Measurements from ENCODE around the gene MUC20.
A peak's percentile ranks its signal among the peaks of the same experiment; 100 is the strongest.
"Not testable (repeated sequence)": the region's sequence is repeated elsewhere in the genome, so short reads cannot be mapped to it uniquely, and the experiment has no call there.

Gene MUC20

DNA sequence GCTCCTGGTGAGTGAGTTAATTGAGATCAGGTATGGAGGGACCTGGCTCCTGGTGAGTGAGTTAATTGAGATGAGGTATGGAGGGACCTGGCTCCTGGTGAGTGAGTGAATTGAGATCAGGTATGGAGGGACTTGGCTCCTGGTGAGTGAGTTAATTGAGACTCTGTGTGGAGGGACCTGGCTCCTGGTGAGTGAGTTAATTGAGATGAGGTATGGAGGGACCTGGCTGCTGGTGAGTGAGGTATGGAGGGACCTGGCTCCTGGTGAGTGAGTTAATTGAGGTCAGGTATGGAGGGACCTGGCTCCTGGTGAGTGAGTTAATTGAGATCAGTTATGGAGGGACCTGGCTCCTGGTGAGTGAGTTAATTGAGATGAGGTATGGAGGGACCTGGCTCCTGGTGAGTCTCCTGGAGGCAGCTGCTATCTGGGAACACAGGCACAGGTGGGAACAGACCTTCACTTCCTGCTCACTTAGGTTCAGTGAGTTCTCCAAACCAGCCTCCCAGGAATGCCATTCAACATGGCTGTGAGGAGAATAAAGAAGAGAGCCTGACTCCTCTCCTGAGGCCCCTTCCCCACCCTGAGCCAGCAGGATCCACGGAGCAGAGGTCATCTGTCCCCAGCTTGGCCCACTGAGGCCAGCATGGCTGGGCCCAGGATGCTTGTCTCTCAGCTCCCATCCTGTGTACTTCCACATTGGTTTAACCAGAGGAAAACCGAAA, 9.5 kb upstream of the MUC20 start:
- not testable (repeated sequence) for DNase-seq

DNA sequence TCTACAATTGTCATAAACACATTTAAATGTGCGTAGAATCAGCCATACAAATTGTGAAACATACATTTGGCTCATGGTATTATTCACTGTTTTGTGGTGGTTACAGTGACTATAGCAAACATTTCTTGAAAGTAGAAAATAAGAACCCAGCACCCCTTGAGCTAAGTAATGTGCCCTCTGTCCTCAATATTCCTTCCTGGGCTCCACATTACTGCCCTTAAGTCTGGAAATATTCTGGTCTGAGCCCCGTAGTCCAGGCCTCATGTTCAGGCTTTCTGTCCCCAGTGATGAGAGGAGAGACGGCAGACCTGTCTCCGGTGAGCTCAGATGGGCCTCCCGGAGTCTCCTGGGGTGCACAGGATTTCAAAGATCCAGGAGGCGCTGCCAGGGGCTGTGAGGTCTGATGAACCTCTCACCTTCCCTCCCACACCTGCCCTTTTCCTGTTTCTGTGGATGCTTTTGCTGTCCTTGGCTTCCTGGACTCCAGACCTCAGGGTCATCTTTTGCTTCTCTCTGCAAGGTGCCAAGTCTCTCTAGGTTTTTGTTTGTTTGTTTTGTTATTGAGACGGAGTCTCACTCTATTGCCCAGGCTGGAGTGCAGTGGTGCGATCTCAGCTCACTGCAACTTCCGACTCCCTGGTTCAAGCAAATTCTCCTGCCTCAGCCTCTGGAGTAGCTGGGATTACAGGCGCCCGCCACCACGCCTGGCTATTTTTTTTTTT, 8.8 kb upstream of the MUC20 start:
- no peak for DNase-seq

DNA sequence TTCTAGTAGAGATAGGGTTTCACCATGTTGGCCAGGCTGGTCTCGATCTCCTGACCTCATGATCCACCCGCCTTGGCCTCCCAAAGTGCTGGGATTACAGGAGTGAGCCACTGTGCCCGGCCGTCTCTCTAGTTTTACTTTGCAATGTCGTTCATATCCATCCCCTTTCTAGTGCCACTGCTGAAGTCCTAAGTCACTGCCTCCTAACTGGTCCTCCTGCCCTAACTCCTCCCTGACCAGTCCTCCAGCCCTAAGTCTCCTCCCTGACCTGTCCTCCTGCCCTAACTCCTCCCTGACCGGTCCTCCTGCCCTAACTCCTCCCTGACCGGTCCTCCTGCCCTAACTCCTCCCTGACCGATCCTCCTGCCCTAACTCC, 8.3 kb upstream of the MUC20 start:
- not testable (repeated sequence) for DNase-seq

DNA sequence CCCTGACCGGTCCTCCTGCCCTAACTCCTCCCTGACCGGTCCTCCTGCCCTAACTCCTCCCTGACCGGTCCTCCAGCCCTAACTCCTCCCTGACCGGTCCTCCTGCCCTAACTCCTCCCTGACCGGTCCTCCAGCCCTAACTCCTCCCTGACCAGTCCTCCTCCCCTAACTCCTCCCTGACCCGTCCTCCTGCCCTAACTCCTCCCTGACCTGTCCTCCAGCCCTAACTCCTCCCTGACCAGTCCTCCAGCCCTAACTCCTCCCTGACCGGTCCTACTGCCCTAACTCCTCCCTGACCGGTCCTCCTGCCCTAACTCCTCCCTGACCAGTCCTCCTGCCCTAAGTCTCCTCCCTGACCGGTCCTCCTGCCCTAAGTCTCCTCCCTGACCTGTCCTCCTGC, 7.6 kb upstream of the MUC20 start:
- not testable (repeated sequence) for DNase-seq

DNA sequence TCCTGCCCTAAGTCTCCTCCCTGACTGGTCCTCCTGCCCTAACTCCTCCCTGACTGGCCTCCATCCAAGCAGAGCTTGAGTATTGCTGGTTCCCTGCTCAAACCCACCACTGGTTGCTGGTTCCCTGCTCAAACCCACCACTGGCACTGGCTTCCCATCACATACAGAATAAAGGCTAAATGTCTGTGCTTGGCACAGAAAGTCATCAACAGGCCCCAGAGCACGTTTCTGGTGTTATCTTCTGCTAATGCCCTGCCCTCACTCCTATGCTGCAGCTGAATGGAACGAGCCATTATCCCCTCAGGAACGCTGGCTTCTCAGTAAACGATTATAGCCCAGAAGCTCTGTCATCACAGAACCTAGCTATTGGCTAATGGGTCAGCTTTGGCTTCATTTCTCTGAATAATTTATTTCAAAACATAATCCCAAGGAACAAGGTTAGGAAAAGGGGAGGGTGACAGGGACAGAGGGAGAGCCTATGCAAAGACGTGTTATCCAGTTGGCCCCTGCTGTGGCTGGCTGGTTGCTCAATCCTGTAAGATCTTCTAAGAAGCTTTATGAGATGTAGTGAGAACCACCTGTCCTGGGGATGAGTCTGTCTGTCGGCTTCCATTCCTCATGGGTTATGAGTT, 6.3 kb upstream of the MUC20 start:
- no peak for DNase-seq

DNA sequence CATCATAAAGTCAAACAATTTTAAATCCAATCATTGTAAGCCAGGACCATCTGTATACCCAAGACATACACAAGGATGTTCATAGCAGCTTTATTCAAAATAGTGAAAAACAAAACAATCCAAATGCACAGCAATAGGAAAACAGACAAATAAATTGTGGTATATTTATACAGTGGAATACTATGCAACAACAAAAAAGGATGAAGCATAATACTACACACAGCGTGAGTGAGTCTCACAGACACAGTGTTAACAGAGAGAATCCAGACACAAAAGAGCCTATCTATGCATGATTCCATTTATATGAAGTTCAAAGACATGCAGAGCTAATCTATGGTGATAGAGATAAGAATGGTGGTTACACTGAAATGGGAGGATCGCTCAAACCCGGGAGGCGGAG, 5.6 kb upstream of the MUC20 start:
- DNase-seq = no peak

DNA sequence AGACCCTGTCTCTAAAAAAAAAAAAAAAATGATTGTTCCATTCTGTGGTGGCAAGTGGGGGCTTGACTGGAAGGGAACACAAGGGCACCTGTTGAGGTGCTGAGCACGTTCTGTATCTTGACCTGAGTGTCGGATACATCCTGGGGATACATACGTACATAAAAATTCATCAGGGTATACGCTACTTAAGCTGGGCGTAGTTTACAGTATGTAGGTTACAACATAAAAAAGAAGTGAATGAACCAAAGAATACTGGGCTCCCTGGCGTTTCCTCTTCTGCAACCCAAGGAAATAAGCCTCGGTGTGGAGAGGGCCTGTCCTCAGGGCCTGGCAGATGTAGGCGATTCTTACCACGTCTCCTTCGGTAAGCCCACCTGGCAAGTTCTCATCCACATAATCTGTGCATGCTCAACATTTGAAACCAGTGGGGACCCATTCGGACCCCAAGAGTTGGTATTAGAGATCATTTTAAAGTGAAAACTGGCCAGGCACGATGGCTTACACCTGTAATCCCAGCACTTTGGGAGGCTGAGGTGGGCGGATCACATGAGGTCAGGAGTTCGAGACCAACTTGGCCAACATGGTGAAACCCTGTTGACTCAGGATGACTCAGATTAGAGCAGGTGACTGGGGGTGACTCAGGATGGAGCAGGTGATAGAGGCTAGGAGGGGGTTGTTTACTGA, 5.1 kb upstream of the MUC20 start:
- no peak for DNase-seq

DNA sequence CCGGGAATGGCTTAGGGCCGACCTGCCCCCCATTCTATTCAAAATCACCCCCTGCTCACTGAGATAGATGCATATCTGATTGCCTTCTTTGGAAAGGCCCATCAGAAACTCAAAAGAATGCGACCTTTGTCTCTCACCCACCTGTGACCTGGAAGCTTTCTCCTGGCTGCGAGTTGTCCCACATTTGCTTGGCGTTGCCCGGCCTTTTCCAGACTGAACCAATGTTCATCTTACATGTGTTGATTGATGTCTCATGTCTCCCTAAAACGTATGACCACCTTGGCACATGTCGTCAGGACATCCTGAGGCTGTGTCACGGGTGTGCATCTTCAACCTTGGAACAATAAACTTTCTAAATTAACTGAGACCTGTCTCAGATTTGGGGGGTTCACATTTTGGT, 3.4 kb upstream of the MUC20 start:
- DNase-seq = no peak

DNA sequence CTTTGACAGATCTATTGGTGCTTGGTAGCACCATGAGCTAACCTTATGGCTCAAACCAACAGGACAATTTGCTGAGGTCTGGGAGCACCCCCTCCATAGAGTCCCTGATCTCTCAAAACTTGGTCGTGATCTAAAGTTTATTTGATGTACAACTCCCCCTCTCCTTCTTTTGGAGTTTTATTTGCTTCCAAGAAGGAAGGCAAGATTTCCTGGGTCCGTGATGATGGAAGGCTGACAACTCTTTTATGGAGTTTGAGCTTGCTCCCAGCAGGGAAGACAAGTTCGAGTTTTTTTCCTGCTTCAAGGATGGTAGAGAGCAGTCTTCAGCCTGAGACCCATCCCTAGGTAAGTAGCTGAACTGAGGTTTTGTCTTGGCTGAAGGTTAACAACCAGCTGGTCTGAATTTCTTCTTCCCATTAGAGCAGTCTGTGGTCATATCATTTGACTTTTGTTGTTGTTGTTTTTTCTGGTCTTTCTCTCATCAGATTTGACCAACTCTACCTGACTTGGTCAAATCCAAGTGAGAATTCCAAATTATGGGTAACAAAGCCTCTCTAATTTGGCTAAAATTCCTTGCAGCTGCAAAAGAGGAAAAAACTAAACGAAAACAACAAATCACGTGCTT, 2.8 kb upstream of the MUC20 start:
- no peak for DNase-seq

DNA sequence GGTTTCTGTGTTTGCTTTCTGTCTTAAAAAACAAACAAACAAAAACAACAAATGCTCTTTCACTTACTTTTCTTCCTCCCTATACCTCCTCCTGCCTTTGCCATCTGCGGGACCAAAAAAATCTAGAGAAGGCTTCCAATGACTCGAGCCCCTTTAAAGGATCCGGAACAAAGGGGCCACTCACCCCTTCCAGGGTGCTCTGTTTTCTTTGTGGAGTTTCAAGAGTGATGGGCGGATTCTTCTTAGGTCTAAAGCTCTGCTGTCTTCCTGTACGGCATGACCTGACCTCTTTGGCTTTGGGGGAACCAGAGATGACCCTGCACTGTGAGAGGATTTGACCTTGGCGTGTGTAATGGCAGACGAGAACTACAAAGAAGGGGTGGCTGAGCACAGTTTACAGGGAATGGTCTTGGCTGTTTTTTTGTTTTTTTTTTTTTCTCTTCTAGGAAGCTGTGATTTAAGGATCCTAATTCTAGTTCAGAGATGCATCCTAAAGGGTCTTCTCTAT, 2.2 kb upstream of the MUC20 start:
- no peak for DNase-seq

DNA sequence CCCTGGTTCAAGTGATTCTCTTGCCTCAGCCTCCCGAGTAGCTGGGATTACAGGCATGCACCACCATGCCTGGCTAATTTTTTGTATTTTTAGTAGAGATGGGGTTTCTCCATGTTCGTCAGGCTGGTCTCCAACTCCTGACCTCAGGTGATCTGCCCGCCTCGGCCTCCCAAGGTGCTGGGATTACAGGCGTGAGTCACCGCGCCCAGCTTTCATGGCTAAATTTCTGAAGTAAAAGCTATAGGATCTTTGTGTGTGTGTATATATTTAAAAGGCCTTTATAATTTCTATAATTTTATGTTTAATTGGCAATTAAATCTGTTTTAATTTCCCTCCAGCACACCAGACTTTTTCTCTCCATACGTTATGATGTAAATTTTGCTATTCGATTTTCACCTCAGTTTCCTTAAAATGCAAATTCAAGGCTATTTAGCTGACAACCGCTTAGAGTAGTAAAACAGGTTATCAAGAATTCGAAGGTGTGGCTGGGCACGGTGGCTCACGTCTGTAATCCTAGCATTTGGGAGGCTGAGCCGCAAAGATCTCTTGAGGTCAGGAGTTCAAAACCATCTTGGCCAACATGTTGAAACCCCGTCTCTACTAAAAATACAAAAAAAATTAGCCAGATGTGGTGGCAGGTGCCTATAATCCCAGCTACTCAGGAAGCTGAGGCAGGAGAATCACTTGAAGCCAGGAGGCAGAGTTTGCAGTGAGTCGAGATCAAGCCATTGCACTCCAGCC, 1.1 kb upstream of the MUC20 start:
- DNase-seq = peak; percentile 34

DNA sequence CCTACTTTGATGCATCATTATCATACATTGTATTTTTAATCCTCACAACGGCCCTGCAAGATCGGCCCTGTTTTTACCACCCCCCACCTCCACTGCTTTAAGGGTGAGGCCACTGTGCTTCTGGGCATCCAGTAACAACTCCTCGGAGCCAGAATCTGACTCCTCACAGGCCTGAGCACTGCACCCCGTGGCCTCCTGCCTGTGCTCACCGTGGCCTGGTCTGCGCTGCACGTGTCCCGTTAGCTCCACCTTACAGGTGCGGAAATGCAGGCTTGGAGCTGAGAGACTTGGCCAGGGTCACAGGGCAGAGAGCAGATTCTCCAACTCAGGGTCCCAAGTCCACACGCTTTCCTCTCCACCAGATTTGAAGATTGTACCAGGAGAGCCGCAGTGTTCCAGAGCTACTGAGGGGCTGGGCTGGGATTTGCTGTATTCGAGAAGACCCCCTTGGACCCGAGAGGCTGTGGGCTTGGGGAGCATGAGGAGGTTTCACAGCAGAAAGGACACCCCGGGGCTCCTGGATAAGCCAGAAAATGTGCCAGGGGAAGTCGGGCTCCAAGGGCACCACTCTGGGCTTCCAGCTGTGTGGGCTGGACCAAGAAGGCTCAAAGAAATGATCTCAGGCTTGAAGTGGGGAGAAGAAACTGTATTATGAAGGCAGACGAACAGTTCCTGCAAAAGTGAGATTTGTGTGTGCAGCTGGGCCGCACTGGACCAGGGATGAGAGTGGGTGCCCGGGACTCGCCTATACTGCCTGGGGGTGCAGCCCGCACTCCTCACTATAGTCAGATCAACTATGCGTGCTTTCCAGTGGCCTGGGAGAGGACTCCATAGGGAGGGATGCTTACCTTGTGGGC, 1.6 kb downstream of the MUC20 start:
- not testable (repeated sequence) for DNase-seq

DNA sequence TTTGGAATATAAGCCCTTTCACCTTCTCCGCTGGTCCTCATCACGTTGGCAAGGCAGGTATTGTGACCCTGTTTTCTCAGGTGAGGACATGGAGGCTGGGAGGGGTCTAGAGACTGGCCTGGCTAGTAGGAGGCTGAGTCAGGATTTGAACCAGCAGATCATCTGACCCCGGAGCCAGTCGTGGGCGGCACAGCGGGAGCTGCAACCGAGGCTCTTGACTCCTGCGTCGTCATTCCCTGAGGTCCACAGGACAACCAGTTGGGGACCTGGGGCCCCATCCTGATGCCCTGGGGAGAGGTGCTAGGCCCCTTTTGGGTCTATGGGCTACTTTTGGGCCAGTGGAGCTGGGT, 2.2 kb downstream of the MUC20 start:
- DNase-seq = not testable (repeated sequence)

DNA sequence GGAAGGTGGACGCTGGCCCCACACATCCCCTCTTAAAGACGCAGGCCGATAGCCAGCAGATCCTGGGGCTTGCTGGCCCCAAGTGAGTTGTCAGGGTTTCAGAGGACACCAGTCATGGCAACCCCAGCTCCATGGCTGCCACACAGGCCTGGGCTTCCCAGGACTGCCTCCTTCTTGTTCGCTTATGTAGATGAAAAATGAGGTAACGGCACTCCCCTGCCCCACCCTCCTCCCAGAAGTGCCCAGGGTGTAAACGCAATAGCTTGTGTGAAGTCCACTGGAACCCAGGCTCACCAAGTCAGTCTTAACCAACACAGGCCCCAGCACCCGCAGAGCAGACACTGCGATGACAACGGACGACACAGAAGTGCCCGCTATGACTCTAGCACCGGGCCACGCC, 3.6 kb downstream of the MUC20 start:
- not testable (repeated sequence) for DNase-seq

DNA sequence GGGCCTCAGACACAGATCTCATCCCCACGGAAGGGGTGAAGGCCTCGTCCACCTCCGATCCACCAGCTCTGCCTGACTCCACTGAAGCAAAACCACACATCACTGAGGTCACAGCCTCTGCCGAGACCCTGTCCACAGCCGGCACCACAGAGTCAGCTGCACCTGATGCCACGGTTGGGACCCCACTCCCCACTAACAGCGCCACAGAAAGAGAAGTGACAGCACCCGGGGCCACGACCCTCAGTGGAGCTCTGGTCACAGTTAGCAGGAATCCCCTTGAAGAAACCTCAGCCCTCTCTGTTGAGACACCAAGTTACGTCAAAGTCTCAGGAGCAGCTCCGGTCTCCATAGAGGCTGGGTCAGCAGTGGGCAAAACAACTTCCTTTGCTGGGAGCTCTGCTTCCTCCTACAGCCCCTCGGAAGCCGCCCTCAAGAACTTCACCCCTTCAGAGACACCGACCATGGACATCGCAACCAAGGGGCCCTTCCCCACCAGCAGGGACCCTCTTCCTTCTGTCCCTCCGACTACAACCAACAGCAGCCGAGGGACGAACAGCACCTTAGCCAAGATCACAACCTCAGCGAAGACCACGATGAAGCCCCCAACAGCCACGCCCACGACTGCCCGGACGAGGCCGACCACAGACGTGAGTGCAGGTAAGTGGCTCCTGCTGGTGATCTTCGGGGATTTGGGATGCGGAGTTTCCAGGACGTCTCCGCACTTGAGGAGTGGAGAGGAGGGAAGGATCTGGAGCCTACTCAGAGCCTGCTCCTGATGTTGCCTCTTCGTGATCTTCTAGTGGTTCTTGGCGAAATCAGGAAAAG, 5.3 kb downstream of the MUC20 start:
- DNase-seq = not testable (repeated sequence)

DNA sequence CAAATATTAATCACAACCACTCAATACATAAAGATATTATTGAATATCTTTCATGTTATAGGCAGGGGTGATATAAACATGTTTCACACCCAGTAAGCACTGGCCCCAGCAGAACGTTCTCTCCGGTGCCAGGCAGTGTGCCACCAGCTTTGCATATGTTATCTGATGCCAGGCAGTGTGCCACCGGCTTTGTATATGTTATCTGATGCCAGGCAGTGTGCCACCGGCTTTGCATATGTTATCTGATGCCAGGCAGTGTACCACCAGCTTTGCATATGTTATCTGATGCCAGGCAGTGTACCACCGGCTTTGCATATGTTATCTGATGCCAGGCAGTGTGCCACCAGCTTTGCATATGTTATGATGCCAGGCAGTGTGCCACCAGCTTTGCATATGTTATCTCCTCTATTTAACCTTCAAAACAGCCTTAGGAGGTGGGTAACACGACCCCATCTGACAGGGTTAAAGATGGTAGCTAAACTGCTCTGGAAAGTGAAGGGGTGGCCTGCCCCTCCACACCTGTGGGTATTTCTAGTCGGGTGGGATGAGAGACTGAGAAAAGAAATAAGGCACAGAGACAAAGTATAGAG, 6.9 kb downstream of the MUC20 start:
- DNase-seq = no peak

DNA sequence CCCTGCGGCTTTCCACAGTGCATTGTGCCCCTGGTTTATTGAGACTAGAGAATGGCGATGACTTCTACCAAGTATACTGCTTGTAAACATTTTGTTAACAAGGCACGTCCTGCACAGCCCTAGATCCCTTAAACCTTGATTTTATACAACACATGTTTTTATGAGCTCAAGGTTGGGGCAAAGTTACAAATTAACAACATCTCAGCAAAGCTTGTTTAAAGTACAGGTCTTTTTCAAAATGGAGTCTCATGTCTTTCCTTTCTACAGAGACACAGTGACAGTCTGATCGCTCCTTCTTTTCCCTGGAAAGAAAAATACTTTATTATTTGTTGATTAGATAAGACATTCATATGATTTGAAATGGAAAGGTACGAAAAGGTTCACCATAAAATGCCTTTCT, 8.0 kb downstream of the MUC20 start:
- not testable (repeated sequence) for DNase-seq

DNA sequence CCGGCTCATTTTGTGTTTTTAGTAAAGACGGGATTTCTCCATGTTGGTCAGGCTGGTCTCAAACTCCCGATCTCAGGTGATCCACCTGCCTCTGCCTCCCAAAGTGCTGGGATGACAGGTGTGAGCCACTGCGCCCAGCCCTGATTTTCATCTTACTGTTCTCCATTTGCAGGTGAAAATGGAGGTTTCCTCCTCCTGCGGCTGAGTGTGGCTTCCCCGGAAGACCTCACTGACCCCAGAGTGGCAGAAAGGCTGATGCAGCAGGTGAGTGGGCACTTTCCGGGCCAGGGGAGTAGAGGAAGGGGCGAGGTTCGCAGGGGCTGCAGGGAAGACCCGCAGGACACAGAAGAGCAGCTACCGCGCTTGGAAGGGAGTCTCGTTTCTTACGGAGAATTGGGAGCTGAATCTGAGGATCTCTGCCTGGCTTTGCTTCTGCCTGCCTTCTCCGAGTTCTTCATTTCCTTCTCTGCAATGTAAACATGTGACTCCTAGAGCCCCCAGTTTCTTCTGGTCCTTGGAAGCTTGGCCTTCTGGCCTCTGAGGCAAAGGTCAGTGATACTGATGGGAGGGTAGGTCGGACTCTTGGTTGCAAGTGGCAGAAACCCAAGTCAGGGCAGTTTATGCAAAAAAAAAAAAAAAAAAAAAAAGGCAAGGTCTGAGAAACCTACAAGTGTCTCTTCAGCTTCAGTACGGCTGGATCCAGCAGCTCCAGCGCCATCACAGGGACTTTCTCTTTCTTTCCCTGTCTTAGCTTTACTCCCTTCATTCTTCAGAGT, 8.9 kb downstream of the MUC20 start:
- no peak for DNase-seq

DNA sequence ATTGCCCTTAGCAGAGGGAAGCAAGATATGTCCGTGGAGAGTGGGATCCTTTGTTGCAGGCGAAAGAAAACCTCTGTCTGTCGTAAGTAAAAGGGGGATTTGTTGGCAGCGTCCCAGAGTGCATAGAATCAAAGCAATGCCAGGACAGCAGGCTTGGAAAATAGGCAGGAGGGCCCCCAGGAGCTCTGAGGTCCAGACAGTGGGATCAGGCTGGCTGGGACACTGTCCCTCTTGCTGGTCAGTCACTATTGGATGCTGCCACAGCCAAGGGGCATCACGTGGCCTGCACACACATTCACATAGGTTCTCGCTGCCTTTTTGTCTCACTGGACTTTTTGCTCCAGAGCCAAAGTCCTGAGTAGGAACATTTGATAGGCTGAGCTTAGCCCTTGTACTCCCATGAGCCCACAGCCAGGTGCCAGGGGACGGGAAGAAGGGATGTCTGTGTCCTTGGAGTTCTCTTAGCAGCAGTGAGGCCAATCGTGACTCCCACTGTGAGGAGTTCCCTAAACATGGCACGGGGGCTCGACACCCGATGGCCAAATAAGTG, 10.7 kb downstream of the MUC20 start:
- no peak for DNase-seq

All from RPMI8226 (cell line).